ENCODE results near the gene RHEBL1. TPM values are rescaled to one million over a fixed set of nuclear protein-coding genes. Genes with fewer than 3 reads are reported as not detected.

Gene RHEBL1
- total and polyA plus RNA-seq, 2 of the 8 experiments (the other 6 are each of a cell fraction or from before 2014, with no cell fraction given), result 7.5 to 9.4 TPM

- TF ChIP-seq TEAD4 (IDR thresholded peaks at IDR 0.05; ENCODE audit: low read depth, low read length) (no peak), TAF7 (optimal IDR thresholded peaks at IDR 0.05; ENCODE audit: borderline replicate concordance, low read depth, low read length) (no peak), TAF1 (IDR thresholded peaks at IDR 0.05; ENCODE audit: low read depth, low read length) (no peak), RNF2 (IDR thresholded peaks at IDR 0.05; ENCODE audit: borderline replicate concordance, low read depth, low read length, missing control alignments, poor library complexity, severe bottlenecking) (no peak), GABPA (IDR thresholded peaks at IDR 0.05; ENCODE audit: borderline replicate concordance, insufficient read depth, low read length) (no peak), SAP30 (IDR thresholded peaks at IDR 0.05; ENCODE audit: insufficient read depth, insufficient replicate concordance, low read length) (no peak)
Measured at GRCh38 chr12:49043856-49044258, 25.9 kb downstream of the RHEBL1 start (continued).

Measured in H1 (cell line).